Endodermal cell (in vitro differentiated cells): ENCODE data around the gene SMPX. TPM values are rescaled to one million over a fixed set of nuclear protein-coding genes. Genes with fewer than 3 reads are reported as not detected.

ENCODE experiments used
- DNase-seq: peaks from one replicate; pipeline ENCODE4 v3.0.0-alpha.2; 2017
- H3K27ac ChIP-seq: 2 replicates; pipeline ENCODE4 v1.5.1; 2013; ENCODE audit warnings: mild to moderate bottlenecking, low read depth, low read length, moderate library complexity
- H3K27me3 ChIP-seq: 2 replicates; pipeline ENCODE4 v1.6.1; 2013; ENCODE audit warnings: mild to moderate bottlenecking, low read length, moderate library complexity; ENCODE audit not compliant: insufficient read depth, control insufficient read depth, poor library complexity, severe bottlenecking
- H3K36me3 ChIP-seq: 2 replicates; pipeline ENCODE4 v1.7.0; 2013; ENCODE audit warnings: mild to moderate bottlenecking, low read length, moderate library complexity; ENCODE audit not compliant: control insufficient read depth, insufficient read depth
- H3K4me1 ChIP-seq: one replicate; pipeline ENCODE4 v1.7.0; 2013; ENCODE audit warnings: low read length; ENCODE audit not compliant: control insufficient read depth, insufficient read depth
- H3K4me3 ChIP-seq: 2 replicates; pipeline ENCODE4 v1.5.1; 2013; ENCODE audit warnings: mild to moderate bottlenecking, low read length, moderate library complexity
- H3K9ac ChIP-seq: 2 replicates; pipeline ENCODE4 v1.6.1; 2013; ENCODE audit warnings: mild to moderate bottlenecking, low read length, moderate library complexity; ENCODE audit not compliant: poor library complexity, severe bottlenecking; ENCODE audit errors: extremely low read depth
- H3K9me3 ChIP-seq: 2 replicates; pipeline ENCODE4 v1.6.1; 2013; ENCODE audit warnings: mild to moderate bottlenecking, low read length, moderate library complexity; ENCODE audit not compliant: control insufficient read depth
- H3K27ac Mint-ChIP-seq: 2 replicates; pipeline ENCODE4 v1.8.0; 2020; ENCODE audit warnings: mixed read lengths
- H3K27me3 Mint-ChIP-seq: 2 replicates; pipeline ENCODE4 v1.8.0; 2021; ENCODE audit warnings: mild to moderate bottlenecking, mixed read lengths; ENCODE audit not compliant: insufficient read depth
- H3K36me3 Mint-ChIP-seq: 2 replicates; pipeline ENCODE4 v1.8.0; 2020; ENCODE audit warnings: low read depth, mixed read lengths
- H3K4me1 Mint-ChIP-seq: 2 replicates; pipeline ENCODE4 v1.8.0; 2020; ENCODE audit warnings: mixed read lengths
- H3K4me3 Mint-ChIP-seq: 2 replicates; pipeline ENCODE4 v1.8.0; 2020; ENCODE audit warnings: mild to moderate bottlenecking, moderate library complexity, mixed read lengths
- H3K9me3 Mint-ChIP-seq: 2 replicates; pipeline ENCODE4 v1.8.0; 2020; ENCODE audit warnings: mild to moderate bottlenecking, mixed read lengths
- WGBS, 2 experiments: methylation state at CpG; one replicate each; pipeline versions ENCODE4 v1.1.5 to v1.1.7; 2013; ENCODE audit warnings: missing lambda C conversion rate in 2 of 2, mixed read lengths in 1 of 2; ENCODE audit not compliant: insufficient coverage in 1 of 2, insufficient read length in 1 of 2; 5-methylcytosine and 5-hydroxymethylcytosine counted together
- long read RNA-seq, 4 experiments: library from polyadenylated mRNA in 2 of 4; library from RNA in 1 of 4; library from capped mRNA in 1 of 4; stranded (forward) in 3 of 4; unstranded in 1 of 4; transcript quantifications; one replicate each; pipeline ENCODE4 v2.0.0, GENCODE V29; 2020 to 2021; ENCODE audit warnings: inconsistent platforms in 1 of 4
- polyA plus RNA-seq, 2 experiments: library from polyadenylated mRNA; stranded (reverse); fragments of 50-300 nt; gene quantifications; one replicate each; pipeline ENCODE4 v1.2.3, GENCODE V29; 2013
- total RNA-seq, 2 donors: library from RNA; stranded (reverse); fragmentation: NEBNext Ultra II Directional in 1 of 2; extraction: Animal tissue kit (Norgen Biotek cat#: 25700) in 1 of 2; gene quantifications; 2 replicates in 1 of 2; 3 replicates in 1 of 2; pipeline ENCODE4 v1.2.1, GENCODE V29; 2021
- TF ChIP-seq, protein P1 (sequence below): fragments of 200-600 bp; sonication (generic); conservative IDR thresholded peaks from 2 replicates; pipeline ENCODE4 v1.5.0; 2021; ENCODE audit warnings: antibody characterized with exemption, mild to moderate bottlenecking

The SMPX gene
- under 1 TPM in 1 of 2 donors, not detected in 1; 0.31 TPM for total RNA-seq
- polyA plus RNA-seq (2013, experiment 1 of 2) = not detected
- polyA plus RNA-seq (2013, experiment 2 of 2) = not detected
- long read RNA-seq, experiment 1 = 0 reads
- long read RNA-seq, experiment 2 = 0 reads
- long read RNA-seq, experiment 3, partial matches to known transcripts = 0 of 1 reads
- long read RNA-seq, experiment 3, other reads (novel, unspliced or antisense) = 0 of 1 reads
- long read RNA-seq, experiment 4 = 0 reads

DNA sequence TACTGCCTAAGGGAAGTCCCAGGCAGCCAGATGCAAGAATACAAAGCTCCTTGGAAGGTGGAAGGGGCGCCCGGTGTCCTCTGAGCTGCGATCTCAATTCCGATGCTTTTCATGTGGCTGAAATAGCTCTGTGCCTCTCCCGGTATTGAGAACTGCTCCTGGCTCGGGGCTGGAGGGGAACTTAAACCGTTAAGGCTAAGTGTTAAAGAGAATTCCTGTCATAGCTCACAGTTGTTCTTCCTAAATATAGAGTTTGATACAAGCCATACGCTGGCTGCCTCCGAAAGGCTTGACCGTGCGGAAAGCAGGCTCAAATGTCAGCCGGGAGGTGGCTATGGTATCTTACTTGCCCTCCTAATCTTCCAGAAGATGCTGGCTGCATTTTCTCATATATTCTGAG lies at the start of gene SMPX:
Gene SMPX, minus strand, starts transcription at position 157 of the 400 bp plus-strand sequence. CDS start 3,826 bp downstream, outside the sequence.
- Mint-ChIP-seq H3K27ac (no peak within 1 kb of the TSS), H3K27me3 (no peaks in the 10 kb centered on the region), H3K4me3 (no peak within 1 kb of the TSS), H3K4me1 (peaks cover 25% of the 10 kb centered on the region), H3K9me3 (no peaks in the 10 kb centered on the region), H3K36me3 (no peaks in the 10 kb centered on the region)
- 91% methylated on average over 12 of the region's 12 CpGs; no CpG with 5 or more reads in 1 of the 2 experiments for WGBS, 2 experiments
- H3K36me3 ChIP-seq = no peaks in the 10 kb centered on the region
- H3K9me3 ChIP-seq = no peaks in the 10 kb centered on the region
- no peak within 1 kb of the TSS for H3K9ac ChIP-seq
- no peak for DNase-seq
- no peak within 1 kb of the TSS for H3K27ac ChIP-seq
- no peaks in the 10 kb centered on the region for H3K4me1 ChIP-seq
- TF ChIP-seq, protein P1, sequence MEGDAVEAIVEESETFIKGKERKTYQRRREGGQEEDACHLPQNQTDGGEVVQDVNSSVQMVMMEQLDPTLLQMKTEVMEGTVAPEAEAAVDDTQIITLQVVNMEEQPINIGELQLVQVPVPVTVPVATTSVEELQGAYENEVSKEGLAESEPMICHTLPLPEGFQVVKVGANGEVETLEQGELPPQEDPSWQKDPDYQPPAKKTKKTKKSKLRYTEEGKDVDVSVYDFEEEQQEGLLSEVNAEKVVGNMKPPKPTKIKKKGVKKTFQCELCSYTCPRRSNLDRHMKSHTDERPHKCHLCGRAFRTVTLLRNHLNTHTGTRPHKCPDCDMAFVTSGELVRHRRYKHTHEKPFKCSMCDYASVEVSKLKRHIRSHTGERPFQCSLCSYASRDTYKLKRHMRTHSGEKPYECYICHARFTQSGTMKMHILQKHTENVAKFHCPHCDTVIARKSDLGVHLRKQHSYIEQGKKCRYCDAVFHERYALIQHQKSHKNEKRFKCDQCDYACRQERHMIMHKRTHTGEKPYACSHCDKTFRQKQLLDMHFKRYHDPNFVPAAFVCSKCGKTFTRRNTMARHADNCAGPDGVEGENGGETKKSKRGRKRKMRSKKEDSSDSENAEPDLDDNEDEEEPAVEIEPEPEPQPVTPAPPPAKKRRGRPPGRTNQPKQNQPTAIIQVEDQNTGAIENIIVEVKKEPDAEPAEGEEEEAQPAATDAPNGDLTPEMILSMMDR = no peak
- H3K4me3 ChIP-seq = no peak within 1 kb of the TSS
- H3K27me3 ChIP-seq = no peaks in the 10 kb centered on the region

DNA sequence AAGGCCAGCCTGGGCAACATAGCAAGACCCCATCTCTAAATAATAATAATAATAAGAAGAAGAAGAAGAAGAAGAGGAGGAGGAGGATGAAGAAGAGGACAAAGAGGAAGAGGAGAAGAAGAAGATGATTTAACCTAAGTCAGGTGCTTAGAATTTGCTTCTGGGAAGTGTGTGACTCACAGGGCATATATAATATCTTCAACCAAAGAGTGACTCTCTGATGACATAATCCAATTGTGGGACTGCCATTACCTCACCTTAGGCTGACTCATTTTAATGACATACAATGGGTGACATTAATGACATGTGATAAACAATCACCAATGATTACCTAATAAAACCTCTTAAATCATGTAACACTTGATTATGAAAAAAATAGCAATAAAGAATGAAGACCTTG lies 48.8 kb upstream of the SMPX start:
- Mint-ChIP-seq H3K36me3 (peaks cover 3% of the 10 kb centered on the region), H3K4me3 (no peak overlapping the region), H3K9me3 (peaks cover 24% of the 10 kb centered on the region), H3K4me1 (peaks cover 6% of the 10 kb centered on the region), H3K27me3 (no peaks in the 10 kb centered on the region), H3K27ac (no peak overlapping the region)
- H3K27me3 ChIP-seq = no peaks in the 10 kb centered on the region
- H3K4me1 ChIP-seq = no peaks in the 10 kb centered on the region
- no peaks in the 10 kb centered on the region for H3K36me3 ChIP-seq
- H3K9ac ChIP-seq = no peak overlapping the region
- TF ChIP-seq, protein P1 = no peak
- no peak overlapping the region for H3K27ac ChIP-seq
- no peak for DNase-seq
- H3K4me3 ChIP-seq = no peak overlapping the region
- H3K9me3 ChIP-seq = peaks cover 6% of the 10 kb centered on the region

DNA sequence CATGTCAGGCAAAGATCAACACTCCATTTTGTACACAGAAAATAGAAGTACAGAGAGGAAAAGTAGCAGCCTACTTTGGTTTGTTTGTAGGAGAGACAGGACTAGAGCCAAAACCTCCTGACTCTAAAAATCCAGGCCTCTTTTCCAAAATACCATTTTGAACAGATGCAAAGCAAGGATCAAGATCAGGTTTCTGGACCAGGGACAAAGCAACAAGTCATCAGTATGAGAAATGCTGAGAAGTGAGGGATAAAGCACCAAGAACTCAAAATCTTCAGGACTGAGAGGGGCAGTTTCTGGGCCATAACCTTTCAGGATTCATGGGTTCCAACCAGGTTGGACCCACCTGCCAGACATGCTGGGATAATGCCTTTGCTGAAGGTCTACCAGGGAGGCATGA lies 44.9 kb upstream of the SMPX start:
- H3K9me3 ChIP-seq = no peaks in the 10 kb centered on the region
- no peak overlapping the region for H3K27ac ChIP-seq
- H3K9me3 Mint-ChIP-seq = no peaks in the 10 kb centered on the region
- H3K36me3 ChIP-seq = no peaks in the 10 kb centered on the region
- H3K4me3 ChIP-seq = no peak overlapping the region
- no peak for DNase-seq
- no peaks in the 10 kb centered on the region for H3K27me3 ChIP-seq
- H3K4me1 ChIP-seq = no peaks in the 10 kb centered on the region
- H3K27ac Mint-ChIP-seq = no peak overlapping the region
- no peaks in the 10 kb centered on the region for H3K27me3 Mint-ChIP-seq
- H3K4me1 Mint-ChIP-seq = peaks cover 18% of the 10 kb centered on the region
- H3K36me3 Mint-ChIP-seq = no peaks in the 10 kb centered on the region
- H3K9ac ChIP-seq = no peak overlapping the region
- H3K4me3 Mint-ChIP-seq = no peak overlapping the region
- TF ChIP-seq, protein P1 = no peak
